WTC11 (cell line): Measurements from ENCODE around the gene GAS2L3. TPM values are rescaled to one million over a fixed set of nuclear protein-coding genes. Genes with fewer than 3 reads are reported as not detected.
A peak's percentile ranks its signal among the peaks of the same experiment; 100 is the strongest.

Experiments used
- ATAC-seq: fragments of 200-7000 bp; cut with Tn5 transposase; 2 replicates; pipeline ENCODE4 v1.10.0; 2021; ENCODE audit warnings: mild to moderate bottlenecking, moderate library complexity
- CTCF ChIA-PET: fragments of 300-600 bp; sonication (Branson Sonifier 250); formaldehyde crosslinking; loops from one replicate; lab custom pipeline; 2021; ENCODE audit warnings: antibody characterized with exemption; lab: Charles Lee
- POLR2A ChIA-PET: fragments of 350-600 bp; sonication (Branson Sonifier 250); formaldehyde crosslinking; loops from one replicate; lab custom pipeline; 2021; ENCODE audit warnings: antibody characterized with exemption; lab: Charles Lee
- DNase-seq: peaks from one replicate; pipeline ENCODE4 v3.0.0; 2021; ENCODE audit warnings: low spot score
- H3K27ac Mint-ChIP-seq: 2 replicates; pipeline ENCODE4 v1.8.0; 2021; ENCODE audit warnings: mixed read lengths
- H3K27me3 Mint-ChIP-seq: 2 replicates; pipeline ENCODE4 v1.8.0; 2021; ENCODE audit warnings: low read depth, mild to moderate bottlenecking, moderate library complexity, mixed read lengths
- H3K36me3 Mint-ChIP-seq: 2 replicates; pipeline ENCODE4 v1.8.0; 2021; ENCODE audit warnings: mixed read lengths
- H3K4me1 Mint-ChIP-seq: 2 replicates; pipeline ENCODE4 v1.8.0; 2022; ENCODE audit warnings: mixed read lengths
- H3K4me3 Mint-ChIP-seq: 2 replicates; pipeline ENCODE4 v1.8.0; 2021; ENCODE audit warnings: mild to moderate bottlenecking, moderate library complexity, mixed read lengths
- H3K9me3 Mint-ChIP-seq: 2 replicates; pipeline ENCODE4 v1.8.0; 2021; ENCODE audit warnings: mixed read lengths
- CREM ChIP-seq: sonication (generic); formaldehyde crosslinking; IDR thresholded peaks from 2 replicates; pipeline ENCODE4 v1.8.1; 2022; ENCODE audit warnings: mild to moderate bottlenecking, missing genetic modification reagents, moderate library complexity
- FOXP1 ChIP-seq: sonication (generic); formaldehyde crosslinking; IDR thresholded peaks from 2 replicates; pipeline ENCODE4 v1.8.0; 2022; ENCODE audit warnings: missing genetic modification reagents, mild to moderate bottlenecking, moderate library complexity, borderline replicate concordance
- MYBL2 ChIP-seq: sonication (generic); formaldehyde crosslinking; IDR thresholded peaks from 2 replicates; pipeline ENCODE4 v1.8.1; 2023; ENCODE audit warnings: mild to moderate bottlenecking, moderate library complexity, missing genetic modification reagents
- NFATC4 ChIP-seq: fragments of 250-450 bp; sonication (Bioruptor Pico); IDR thresholded peaks from 2 replicates; pipeline ENCODE4 v1.9.0; 2021; ENCODE audit warnings: mild to moderate bottlenecking
- NR2C2 ChIP-seq: sonication (generic); formaldehyde crosslinking; IDR thresholded peaks from 2 replicates; pipeline ENCODE4 v1.8.0; 2022; ENCODE audit warnings: mild to moderate bottlenecking, missing genetic modification reagents
- RORB ChIP-seq: fragments of 250-450 bp; sonication (Bioruptor Pico); IDR thresholded peaks from 2 replicates; pipeline ENCODE4 v1.9.0; 2021; ENCODE audit warnings: mild to moderate bottlenecking
- SMAD4 ChIP-seq: sonication (generic); formaldehyde crosslinking; IDR thresholded peaks from 2 replicates; pipeline ENCODE4 v1.8.0; 2022; ENCODE audit warnings: mild to moderate bottlenecking, missing genetic modification reagents
- TCF7 ChIP-seq: sonication (generic); formaldehyde crosslinking; IDR thresholded peaks from 2 replicates; pipeline ENCODE4 v1.8.0; 2022; ENCODE audit warnings: mild to moderate bottlenecking, low read depth, missing genetic modification reagents, moderate library complexity
- TP53 ChIP-seq: sonication (generic); formaldehyde crosslinking; IDR thresholded peaks from 2 replicates; pipeline ENCODE4 v1.8.1; 2023; ENCODE audit warnings: mild to moderate bottlenecking, missing genetic modification reagents
- ZBTB21 ChIP-seq: sonication (generic); formaldehyde crosslinking; IDR thresholded peaks from 2 replicates; pipeline ENCODE4 v1.8.1; 2023; ENCODE audit warnings: mild to moderate bottlenecking, missing genetic modification reagents, borderline replicate concordance
- ZNF121 ChIP-seq: sonication (generic); formaldehyde crosslinking; IDR thresholded peaks from 2 replicates; pipeline ENCODE4 v1.8.0; 2023; ENCODE audit warnings: missing genetic modification reagents
- ZNF396 ChIP-seq: fragments of 250-450 bp; sonication (Bioruptor Pico); IDR thresholded peaks from 2 replicates; pipeline ENCODE4 v1.8.0; 2021; ENCODE audit warnings: mild to moderate bottlenecking, moderate library complexity, borderline replicate concordance
- ZNF416 ChIP-seq: fragments of 250-450 bp; sonication (Bioruptor Pico); IDR thresholded peaks from 2 replicates; pipeline ENCODE4 v1.9.0; 2021; ENCODE audit warnings: mild to moderate bottlenecking, inconsistent platforms
- ZNF423 ChIP-seq: fragments of 250-450 bp; sonication (Bioruptor Pico); IDR thresholded peaks from 2 replicates; pipeline ENCODE4 v2.1.2; 2022; ENCODE audit warnings: mild to moderate bottlenecking, moderate library complexity
- total RNA-seq: library from RNA; stranded (reverse); gene quantifications from 3 replicates; pipeline ENCODE4 v1.2.3, GENCODE V29; 2021
- TF ChIP-seq, protein P1 (sequence below): fragments of 200-600 bp; IDR thresholded peaks from 2 replicates; pipeline ENCODE4 v1.8.0; 2022; ENCODE audit warnings: antibody characterized with exemption
- TF ChIP-seq, protein P2 (sequence below): sonication (generic); formaldehyde crosslinking; IDR thresholded peaks from 2 replicates; pipeline ENCODE4 v1.8.1; 2023; ENCODE audit warnings: mild to moderate bottlenecking, missing genetic modification reagents
- TF ChIP-seq, protein P3 (sequence below): fragments of 250-450 bp; sonication (Bioruptor Pico); IDR thresholded peaks from 2 replicates; pipeline ENCODE4 v1.8.0; 2021; ENCODE audit warnings: mild to moderate bottlenecking
- TF ChIP-seq, protein P4 (sequence below): sonication (generic); formaldehyde crosslinking; IDR thresholded peaks from 2 replicates; pipeline ENCODE4 v1.8.1; 2022; ENCODE audit warnings: mild to moderate bottlenecking, moderate library complexity, missing genetic modification reagents
- TF ChIP-seq, protein P5 (sequence below): sonication (generic); formaldehyde crosslinking; IDR thresholded peaks from 2 replicates; pipeline ENCODE4 v1.8.0; 2022; ENCODE audit warnings: mild to moderate bottlenecking, missing genetic modification reagents
- TF ChIP-seq, protein P6 (sequence below): sonication (generic); formaldehyde crosslinking; IDR thresholded peaks from 2 replicates; pipeline ENCODE4 v1.8.1; 2022; ENCODE audit warnings: mild to moderate bottlenecking, missing genetic modification reagents, moderate library complexity, borderline replicate concordance
- TF ChIP-seq, protein P7 (sequence below): sonication (generic); formaldehyde crosslinking; IDR thresholded peaks from 2 replicates; pipeline ENCODE4 v1.8.1; 2023; ENCODE audit warnings: mild to moderate bottlenecking, missing genetic modification reagents, moderate library complexity
- TF ChIP-seq, protein P8 (sequence below): sonication (generic); formaldehyde crosslinking; IDR thresholded peaks from 2 replicates; pipeline ENCODE4 v1.8.1; 2022; ENCODE audit warnings: low read depth, missing genetic modification reagents, borderline replicate concordance

GAS2L3 gene
- total RNA-seq, 1 experiment from 2014 or later: 14.8 TPM

DNA sequence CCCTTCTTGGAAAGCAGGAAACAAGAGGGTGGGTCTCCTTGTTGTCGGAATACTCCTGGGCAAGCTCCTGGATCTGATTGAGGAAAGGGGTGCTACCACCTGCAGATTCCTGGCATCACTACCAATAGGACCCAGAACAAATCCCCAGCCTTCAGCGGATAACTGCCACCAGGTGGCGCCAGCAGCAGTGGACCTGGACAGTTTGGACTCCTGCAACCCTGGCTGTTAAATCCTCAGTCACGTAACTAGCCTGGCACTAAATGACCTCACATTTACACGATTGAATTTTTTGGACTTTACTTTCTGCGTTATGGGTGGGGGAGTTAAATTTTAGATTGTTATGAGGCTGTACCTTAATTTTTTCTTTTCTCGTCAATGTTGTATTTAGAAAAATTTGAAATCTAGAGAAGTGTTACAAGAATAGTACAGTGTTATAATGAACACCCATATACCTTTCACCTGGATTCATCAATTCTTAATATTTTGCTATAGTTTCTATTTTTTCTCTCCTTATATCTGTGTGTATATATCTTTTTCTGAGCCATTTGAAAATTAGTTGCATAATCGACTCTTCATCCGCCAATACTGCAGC is 95.6 kb downstream of the GAS2L3 start:
- ATAC-seq: peak; percentile 73
- no peaks in the 10 kb centered on the region for H3K4me1 Mint-ChIP-seq
- DNase-seq: peak; percentile 91
- TF ChIP-seq, protein P1, sequence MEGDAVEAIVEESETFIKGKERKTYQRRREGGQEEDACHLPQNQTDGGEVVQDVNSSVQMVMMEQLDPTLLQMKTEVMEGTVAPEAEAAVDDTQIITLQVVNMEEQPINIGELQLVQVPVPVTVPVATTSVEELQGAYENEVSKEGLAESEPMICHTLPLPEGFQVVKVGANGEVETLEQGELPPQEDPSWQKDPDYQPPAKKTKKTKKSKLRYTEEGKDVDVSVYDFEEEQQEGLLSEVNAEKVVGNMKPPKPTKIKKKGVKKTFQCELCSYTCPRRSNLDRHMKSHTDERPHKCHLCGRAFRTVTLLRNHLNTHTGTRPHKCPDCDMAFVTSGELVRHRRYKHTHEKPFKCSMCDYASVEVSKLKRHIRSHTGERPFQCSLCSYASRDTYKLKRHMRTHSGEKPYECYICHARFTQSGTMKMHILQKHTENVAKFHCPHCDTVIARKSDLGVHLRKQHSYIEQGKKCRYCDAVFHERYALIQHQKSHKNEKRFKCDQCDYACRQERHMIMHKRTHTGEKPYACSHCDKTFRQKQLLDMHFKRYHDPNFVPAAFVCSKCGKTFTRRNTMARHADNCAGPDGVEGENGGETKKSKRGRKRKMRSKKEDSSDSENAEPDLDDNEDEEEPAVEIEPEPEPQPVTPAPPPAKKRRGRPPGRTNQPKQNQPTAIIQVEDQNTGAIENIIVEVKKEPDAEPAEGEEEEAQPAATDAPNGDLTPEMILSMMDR: peak; percentile 83
- TF ChIP-seq NR2C2 (CRISPR knock-in tag): no peak
- no peak for TF ChIP-seq TP53 (CRISPR knock-in tag)
- TF ChIP-seq, all 79 proteins: peak for 1
- POLR2A ChIA-PET: no interaction called here
- Mint-ChIP-seq H3K27me3 (no peaks in the 10 kb centered on the region), H3K27ac (no peak overlapping the region), H3K36me3 (no peaks in the 10 kb centered on the region), H3K9me3 (peaks cover 4% of the 10 kb centered on the region), H3K4me3 (no peak overlapping the region)
- CTCF ChIA-PET: interaction anchor here (0.6 to 1.0 kb wide), 4 partner anchors 9 to 37 kb away, joined by 4 to 6 read pairs (median 4); no protein-coding TSS in a partner anchor

DNA sequence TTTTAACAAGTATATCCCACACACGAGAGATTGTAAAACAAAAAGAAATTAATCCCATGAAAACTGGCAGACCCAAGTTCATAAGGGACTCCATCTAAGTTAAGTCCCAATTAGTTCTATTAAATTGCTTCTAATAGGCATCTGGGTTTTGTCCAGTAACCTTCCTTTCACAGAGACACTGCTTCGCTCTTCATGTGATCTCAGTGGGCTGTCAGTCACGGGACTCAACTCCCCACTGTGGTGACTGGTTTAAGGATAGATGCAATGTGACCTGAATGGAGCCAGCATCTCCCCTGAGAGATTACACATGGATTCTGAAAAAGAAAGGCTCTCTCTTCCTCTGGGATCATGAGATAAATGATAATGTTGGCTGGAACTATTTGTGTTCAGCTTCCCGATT is 96.4 kb downstream of the GAS2L3 start:
- H3K4me1 Mint-ChIP-seq: no peaks in the 10 kb centered on the region
- POLR2A ChIA-PET: no interaction called here

More for the DNA sequence above, 96.4 kb downstream of the GAS2L3 start:
- TF ChIP-seq, protein P2, sequence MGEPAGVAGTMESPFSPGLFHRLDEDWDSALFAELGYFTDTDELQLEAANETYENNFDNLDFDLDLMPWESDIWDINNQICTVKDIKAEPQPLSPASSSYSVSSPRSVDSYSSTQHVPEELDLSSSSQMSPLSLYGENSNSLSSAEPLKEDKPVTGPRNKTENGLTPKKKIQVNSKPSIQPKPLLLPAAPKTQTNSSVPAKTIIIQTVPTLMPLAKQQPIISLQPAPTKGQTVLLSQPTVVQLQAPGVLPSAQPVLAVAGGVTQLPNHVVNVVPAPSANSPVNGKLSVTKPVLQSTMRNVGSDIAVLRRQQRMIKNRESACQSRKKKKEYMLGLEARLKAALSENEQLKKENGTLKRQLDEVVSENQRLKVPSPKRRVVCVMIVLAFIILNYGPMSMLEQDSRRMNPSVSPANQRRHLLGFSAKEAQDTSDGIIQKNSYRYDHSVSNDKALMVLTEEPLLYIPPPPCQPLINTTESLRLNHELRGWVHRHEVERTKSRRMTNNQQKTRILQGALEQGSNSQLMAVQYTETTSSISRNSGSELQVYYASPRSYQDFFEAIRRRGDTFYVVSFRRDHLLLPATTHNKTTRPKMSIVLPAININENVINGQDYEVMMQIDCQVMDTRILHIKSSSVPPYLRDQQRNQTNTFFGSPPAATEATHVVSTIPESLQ (CRISPR knock-in tag): no peak
- no peak for TF ChIP-seq ZNF121
- no peak for TF ChIP-seq ZNF416
- TF ChIP-seq MYBL2: no peak
- no peak for TF ChIP-seq ZBTB21 (CRISPR knock-in tag)
- no peak for TF ChIP-seq CREM (CRISPR knock-in tag)
- TF ChIP-seq, protein P3, sequence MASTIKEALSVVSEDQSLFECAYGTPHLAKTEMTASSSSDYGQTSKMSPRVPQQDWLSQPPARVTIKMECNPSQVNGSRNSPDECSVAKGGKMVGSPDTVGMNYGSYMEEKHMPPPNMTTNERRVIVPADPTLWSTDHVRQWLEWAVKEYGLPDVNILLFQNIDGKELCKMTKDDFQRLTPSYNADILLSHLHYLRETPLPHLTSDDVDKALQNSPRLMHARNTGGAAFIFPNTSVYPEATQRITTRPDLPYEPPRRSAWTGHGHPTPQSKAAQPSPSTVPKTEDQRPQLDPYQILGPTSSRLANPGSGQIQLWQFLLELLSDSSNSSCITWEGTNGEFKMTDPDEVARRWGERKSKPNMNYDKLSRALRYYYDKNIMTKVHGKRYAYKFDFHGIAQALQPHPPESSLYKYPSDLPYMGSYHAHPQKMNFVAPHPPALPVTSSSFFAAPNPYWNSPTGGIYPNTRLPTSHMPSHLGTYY (CRISPR knock-in tag): no peak
- no peak for TF ChIP-seq ZNF396
- no peak for TF ChIP-seq FOXP1 (CRISPR knock-in tag)
- TF ChIP-seq, protein P4, sequence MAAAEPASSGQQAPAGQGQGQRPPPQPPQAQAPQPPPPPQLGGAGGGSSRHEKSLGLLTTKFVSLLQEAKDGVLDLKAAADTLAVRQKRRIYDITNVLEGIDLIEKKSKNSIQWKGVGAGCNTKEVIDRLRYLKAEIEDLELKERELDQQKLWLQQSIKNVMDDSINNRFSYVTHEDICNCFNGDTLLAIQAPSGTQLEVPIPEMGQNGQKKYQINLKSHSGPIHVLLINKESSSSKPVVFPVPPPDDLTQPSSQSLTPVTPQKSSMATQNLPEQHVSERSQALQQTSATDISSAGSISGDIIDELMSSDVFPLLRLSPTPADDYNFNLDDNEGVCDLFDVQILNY: no peak
- no peak for TF ChIP-seq ZNF423 (CRISPR knock-in tag)
- TF ChIP-seq, protein P5, sequence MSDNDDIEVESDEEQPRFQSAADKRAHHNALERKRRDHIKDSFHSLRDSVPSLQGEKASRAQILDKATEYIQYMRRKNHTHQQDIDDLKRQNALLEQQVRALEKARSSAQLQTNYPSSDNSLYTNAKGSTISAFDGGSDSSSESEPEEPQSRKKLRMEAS: no peak
- no peak for TF ChIP-seq TCF7 (CRISPR knock-in tag)
- TF ChIP-seq NFATC4: no peak
- no peak for TF ChIP-seq SMAD4 (CRISPR knock-in tag)
- TF ChIP-seq, protein P6, sequence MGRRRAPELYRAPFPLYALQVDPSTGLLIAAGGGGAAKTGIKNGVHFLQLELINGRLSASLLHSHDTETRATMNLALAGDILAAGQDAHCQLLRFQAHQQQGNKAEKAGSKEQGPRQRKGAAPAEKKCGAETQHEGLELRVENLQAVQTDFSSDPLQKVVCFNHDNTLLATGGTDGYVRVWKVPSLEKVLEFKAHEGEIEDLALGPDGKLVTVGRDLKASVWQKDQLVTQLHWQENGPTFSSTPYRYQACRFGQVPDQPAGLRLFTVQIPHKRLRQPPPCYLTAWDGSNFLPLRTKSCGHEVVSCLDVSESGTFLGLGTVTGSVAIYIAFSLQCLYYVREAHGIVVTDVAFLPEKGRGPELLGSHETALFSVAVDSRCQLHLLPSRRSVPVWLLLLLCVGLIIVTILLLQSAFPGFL: no peak
- TF ChIP-seq RORB: no peak
- TF ChIP-seq, protein P7, sequence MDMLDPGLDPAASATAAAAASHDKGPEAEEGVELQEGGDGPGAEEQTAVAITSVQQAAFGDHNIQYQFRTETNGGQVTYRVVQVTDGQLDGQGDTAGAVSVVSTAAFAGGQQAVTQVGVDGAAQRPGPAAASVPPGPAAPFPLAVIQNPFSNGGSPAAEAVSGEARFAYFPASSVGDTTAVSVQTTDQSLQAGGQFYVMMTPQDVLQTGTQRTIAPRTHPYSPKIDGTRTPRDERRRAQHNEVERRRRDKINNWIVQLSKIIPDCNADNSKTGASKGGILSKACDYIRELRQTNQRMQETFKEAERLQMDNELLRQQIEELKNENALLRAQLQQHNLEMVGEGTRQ (CRISPR knock-in tag): no peak
- TF ChIP-seq, protein P8, sequence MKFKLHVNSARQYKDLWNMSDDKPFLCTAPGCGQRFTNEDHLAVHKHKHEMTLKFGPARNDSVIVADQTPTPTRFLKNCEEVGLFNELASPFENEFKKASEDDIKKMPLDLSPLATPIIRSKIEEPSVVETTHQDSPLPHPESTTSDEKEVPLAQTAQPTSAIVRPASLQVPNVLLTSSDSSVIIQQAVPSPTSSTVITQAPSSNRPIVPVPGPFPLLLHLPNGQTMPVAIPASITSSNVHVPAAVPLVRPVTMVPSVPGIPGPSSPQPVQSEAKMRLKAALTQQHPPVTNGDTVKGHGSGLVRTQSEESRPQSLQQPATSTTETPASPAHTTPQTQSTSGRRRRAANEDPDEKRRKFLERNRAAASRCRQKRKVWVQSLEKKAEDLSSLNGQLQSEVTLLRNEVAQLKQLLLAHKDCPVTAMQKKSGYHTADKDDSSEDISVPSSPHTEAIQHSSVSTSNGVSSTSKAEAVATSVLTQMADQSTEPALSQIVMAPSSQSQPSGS (CRISPR knock-in tag): no peak
- CTCF ChIA-PET: no interaction called here
- Mint-ChIP-seq H3K4me3 (no peak overlapping the region), H3K27me3 (no peaks in the 10 kb centered on the region), H3K27ac (no peak overlapping the region), H3K9me3 (peaks cover 4% of the 10 kb centered on the region), H3K36me3 (no peaks in the 10 kb centered on the region)
- ATAC-seq (no peak), DNase-seq (no peak)
